ENCODE data around the gene MXD1.

The MXD1 gene

DNA sequence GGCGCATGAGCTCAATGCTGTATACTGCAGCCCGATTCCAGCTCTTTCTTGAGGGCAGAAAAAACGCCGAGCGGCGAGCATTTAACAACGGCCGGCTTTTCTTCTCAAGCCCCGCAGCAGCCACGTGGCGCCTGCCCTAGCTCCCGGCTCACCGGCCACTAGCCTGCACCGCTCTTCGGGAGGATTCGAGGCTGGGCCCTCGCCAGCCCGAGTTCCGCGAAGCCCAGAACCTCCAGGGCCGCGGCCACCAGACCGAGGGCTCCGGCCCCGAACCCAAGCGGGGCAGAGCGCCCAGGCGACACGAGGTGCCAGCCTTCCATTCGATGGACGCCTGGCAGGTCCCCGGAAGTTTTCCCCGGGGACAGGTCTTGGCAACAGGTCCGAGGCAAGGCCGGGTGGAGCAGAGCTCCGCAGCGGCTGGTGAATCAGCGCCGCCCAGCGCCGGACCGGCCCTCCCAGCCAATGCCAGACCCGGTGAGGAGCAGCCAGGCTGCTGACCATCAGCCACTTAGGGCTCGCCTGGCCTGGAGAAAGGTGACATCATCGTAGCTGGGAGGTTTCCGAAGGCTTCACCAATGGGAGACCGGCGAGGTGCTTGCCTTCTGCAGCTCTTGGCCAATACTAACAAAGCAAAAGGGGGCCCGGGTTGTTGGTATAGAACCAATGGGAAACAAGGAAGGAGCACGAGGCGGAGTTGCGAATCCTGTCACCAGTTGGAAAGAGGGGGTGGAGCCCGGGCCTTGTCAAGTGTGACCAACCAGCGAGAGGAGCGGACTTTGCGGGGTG lies 552 bp upstream of the MXD1 start:
- Histone ChIP-seq H3K27me3 (replicated peaks; ENCODE audit: control insufficient read depth, insufficient read depth, low read length) (no peaks in the 10 kb centered on the region), H3K36me3 (ENCODE audit: control insufficient read depth, insufficient read depth, low read length) (no peaks in the 10 kb centered on the region), H3K4me3 (replicated peaks; ENCODE audit: low read depth, low read length) (peak overlapping the region; percentile 72)
- peak; percentile 97 for DNase-seq (ENCODE audit: extremely low read depth, insufficient read length)
- TF ChIP-seq, protein P1, sequence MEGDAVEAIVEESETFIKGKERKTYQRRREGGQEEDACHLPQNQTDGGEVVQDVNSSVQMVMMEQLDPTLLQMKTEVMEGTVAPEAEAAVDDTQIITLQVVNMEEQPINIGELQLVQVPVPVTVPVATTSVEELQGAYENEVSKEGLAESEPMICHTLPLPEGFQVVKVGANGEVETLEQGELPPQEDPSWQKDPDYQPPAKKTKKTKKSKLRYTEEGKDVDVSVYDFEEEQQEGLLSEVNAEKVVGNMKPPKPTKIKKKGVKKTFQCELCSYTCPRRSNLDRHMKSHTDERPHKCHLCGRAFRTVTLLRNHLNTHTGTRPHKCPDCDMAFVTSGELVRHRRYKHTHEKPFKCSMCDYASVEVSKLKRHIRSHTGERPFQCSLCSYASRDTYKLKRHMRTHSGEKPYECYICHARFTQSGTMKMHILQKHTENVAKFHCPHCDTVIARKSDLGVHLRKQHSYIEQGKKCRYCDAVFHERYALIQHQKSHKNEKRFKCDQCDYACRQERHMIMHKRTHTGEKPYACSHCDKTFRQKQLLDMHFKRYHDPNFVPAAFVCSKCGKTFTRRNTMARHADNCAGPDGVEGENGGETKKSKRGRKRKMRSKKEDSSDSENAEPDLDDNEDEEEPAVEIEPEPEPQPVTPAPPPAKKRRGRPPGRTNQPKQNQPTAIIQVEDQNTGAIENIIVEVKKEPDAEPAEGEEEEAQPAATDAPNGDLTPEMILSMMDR (IDR thresholded peaks at IDR 0.05; ENCODE audit: insufficient read depth, low read length, poor library complexity, severe bottlenecking) = peak; percentile 32

DNA sequence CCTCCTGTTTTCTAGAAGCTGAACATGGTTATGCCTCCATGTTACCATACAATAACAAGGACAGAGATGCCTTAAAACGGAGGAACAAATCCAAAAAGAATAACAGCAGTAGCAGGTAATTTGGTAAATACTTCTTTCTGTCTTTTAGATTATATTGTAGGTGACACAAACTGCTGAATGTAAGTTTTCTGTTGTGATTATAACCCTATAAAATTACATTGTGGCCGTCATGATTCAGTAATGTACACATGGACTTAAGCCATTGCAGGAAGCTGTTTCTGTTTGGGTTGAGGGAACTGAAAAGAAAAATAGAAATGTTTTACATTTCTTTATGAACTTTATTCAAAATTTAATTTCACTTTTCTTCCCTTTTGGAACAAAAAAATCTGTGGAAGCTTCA lies 1.2 kb downstream of the MXD1 start:
- no peaks in the 10 kb centered on the region for H3K27me3 ChIP-seq (replicated peaks; ENCODE audit: control insufficient read depth, insufficient read depth, low read length)
- DNase-seq (ENCODE audit: extremely low read depth, insufficient read length) = no peak
- H3K36me3 ChIP-seq (ENCODE audit: control insufficient read depth, insufficient read depth, low read length) = no peaks in the 10 kb centered on the region; the same call in 1 of the 2 replicates
- TF ChIP-seq, protein P1 (IDR thresholded peaks at IDR 0.05; ENCODE audit: insufficient read depth, low read length, poor library complexity, severe bottlenecking) = no peak
- H3K4me3 ChIP-seq (replicated peaks; ENCODE audit: low read depth, low read length) = peak overlapping the region; percentile 89

DNA sequence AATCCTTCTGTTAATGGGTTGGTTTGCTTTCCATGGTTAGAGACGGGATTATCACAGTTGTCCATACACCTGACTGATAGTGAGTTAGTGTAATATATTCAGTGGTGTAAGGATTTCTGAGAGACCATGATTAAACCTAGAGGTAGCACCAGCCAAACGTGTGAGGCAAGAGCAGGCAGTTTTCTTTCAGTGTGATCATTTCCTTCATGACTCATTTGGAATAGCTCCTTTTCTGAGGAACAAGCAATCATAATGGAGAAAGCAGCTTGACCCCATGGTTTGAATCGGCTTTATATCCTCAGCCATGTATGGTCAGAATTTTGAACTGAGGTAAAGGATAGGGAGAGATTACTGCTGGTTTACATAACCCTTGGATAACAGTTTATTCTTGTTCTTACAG lies 2.9 kb downstream of the MXD1 start:
- Histone ChIP-seq H3K4me3 (replicated peaks; ENCODE audit: low read depth, low read length) (no peak overlapping the region), H3K36me3 (ENCODE audit: control insufficient read depth, insufficient read depth, low read length) (no peaks in the 10 kb centered on the region; the same call in 1 of the 2 replicates), H3K27me3 (replicated peaks; ENCODE audit: control insufficient read depth, insufficient read depth, low read length) (no peaks in the 10 kb centered on the region)
- DNase-seq (ENCODE audit: extremely low read depth, insufficient read length) = no peak
- TF ChIP-seq, protein P1 (IDR thresholded peaks at IDR 0.05; ENCODE audit: insufficient read depth, low read length, poor library complexity, severe bottlenecking) = no peak

DNA sequence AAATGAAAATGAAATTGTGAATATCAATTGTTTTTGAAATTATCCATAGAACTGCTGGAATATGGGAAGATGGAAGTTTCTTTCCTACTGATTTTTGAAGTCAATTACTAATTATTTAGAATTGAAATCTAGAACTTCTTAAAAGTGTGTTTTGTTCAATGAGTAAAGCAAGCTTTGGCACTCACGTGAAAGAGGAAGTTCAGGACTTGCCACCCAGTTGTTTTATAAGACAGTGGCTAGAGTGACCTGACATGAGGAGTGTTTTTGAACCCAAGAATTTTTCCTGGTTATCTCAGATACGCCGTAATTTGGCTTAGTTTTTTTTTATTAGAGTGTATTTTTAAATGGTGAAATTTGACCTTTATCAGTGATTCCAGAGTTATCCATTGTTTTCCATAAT lies 3.5 kb downstream of the MXD1 start:
- Histone ChIP-seq H3K27me3 (replicated peaks; ENCODE audit: control insufficient read depth, insufficient read depth, low read length) (no peaks in the 10 kb centered on the region), H3K36me3 (ENCODE audit: control insufficient read depth, insufficient read depth, low read length) (no peaks in the 10 kb centered on the region; the same call in 1 of the 2 replicates), H3K4me3 (replicated peaks; ENCODE audit: low read depth, low read length) (no peak overlapping the region)
- TF ChIP-seq, protein P1 (IDR thresholded peaks at IDR 0.05; ENCODE audit: insufficient read depth, low read length, poor library complexity, severe bottlenecking) = no peak
- no peak for DNase-seq (ENCODE audit: extremely low read depth, insufficient read length)

DNA sequence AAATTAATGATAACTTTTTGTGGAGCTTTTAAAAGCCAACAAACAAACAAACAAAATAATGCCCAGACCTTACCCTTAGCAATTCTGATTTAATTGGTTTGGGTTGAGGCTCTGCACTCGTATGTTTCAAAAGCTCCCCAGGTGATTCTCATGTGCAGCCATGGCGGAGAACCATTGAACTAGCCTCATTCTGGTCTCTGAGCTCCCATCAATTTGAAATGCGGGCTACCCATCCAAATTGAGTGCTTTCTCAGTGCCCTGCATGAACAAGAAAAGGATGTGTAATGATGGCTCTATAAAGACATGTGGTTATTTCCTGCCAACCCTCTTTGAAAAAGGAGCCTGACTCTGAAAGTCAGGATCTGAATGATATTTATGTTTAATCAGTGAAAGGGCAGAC lies 8.2 kb downstream of the MXD1 start:
- TF ChIP-seq, protein P1 (IDR thresholded peaks at IDR 0.05; ENCODE audit: insufficient read depth, low read length, poor library complexity, severe bottlenecking) = no peak
- Histone ChIP-seq H3K27me3 (replicated peaks; ENCODE audit: control insufficient read depth, insufficient read depth, low read length) (no peaks in the 10 kb centered on the region), H3K4me3 (replicated peaks; ENCODE audit: low read depth, low read length) (no peak overlapping the region), H3K36me3 (ENCODE audit: control insufficient read depth, insufficient read depth, low read length) (no peaks in the 10 kb centered on the region; the same call in none of the 2 replicates)
- no peak for DNase-seq (ENCODE audit: extremely low read depth, insufficient read length)
